Hepatocyte (in vitro differentiated cells): ENCODE results near the gene MYL5. TPM values are rescaled to one million over a fixed set of nuclear protein-coding genes. Genes with fewer than 3 reads are reported as not detected.

Experiments
- DNase-seq: peaks from one replicate; pipeline ENCODE4 v3.0.0-alpha.2; 2016; ENCODE audit warnings: low spot score
- H2AFZ ChIP-seq: fragments of 200-600 bp; sonication (generic); 2 replicates; pipeline ENCODE4 v1.6.0; 2016; ENCODE audit warnings: antibody characterized with exemption, mild to moderate bottlenecking
- H3K27ac ChIP-seq: fragments of 200-600 bp; sonication (generic); 2 replicates; pipeline ENCODE4 v1.5.1; 2016; ENCODE audit warnings: mild to moderate bottlenecking
- H3K27me3 ChIP-seq: fragments of 200-600 bp; sonication (generic); 2 replicates; pipeline ENCODE4 v1.6.1; 2016
- H3K36me3 ChIP-seq: fragments of 200-600 bp; sonication (generic); replicated peaks from 2 replicates; pipeline ENCODE4 v1.5.1; 2016; ENCODE audit warnings: low read depth; ENCODE audit not compliant: insufficient read depth
- H3K4me1 ChIP-seq: fragments of 200-600 bp; sonication (generic); 2 replicates; pipeline ENCODE4 v1.5.1; 2016; ENCODE audit warnings: mild to moderate bottlenecking, moderate library complexity; ENCODE audit not compliant: insufficient read depth
- H3K4me2 ChIP-seq: fragments of 200-600 bp; sonication (generic); 2 replicates; pipeline ENCODE4 v1.6.0; 2016
- H3K4me3 ChIP-seq: fragments of 200-600 bp; sonication (generic); 2 replicates; pipeline ENCODE4 v1.5.1; 2016; ENCODE audit warnings: mild to moderate bottlenecking
- H3K79me2 ChIP-seq: fragments of 200-600 bp; sonication (generic); 2 replicates; pipeline ENCODE4 v1.6.0; 2017; ENCODE audit warnings: mild to moderate bottlenecking
- H3K9me2 ChIP-seq: fragments of 200-600 bp; sonication (generic); replicated peaks from 2 replicates; pipeline ENCODE4 v1.6.0; 2017; ENCODE audit warnings: mild to moderate bottlenecking; ENCODE audit not compliant: insufficient read depth
- H3K9me3 ChIP-seq: fragments of 200-600 bp; sonication (generic); 2 replicates; pipeline ENCODE4 v1.5.1; 2016; ENCODE audit warnings: low read depth, mild to moderate bottlenecking
- H4K20me1 ChIP-seq: fragments of 200-600 bp; sonication (generic); 2 replicates; pipeline ENCODE4 v1.6.0; 2016; ENCODE audit warnings: mild to moderate bottlenecking; ENCODE audit not compliant: insufficient read depth, poor library complexity, severe bottlenecking
- CTCF ChIP-seq: fragments of 200-600 bp; sonication (generic); IDR thresholded peaks from 2 replicates; pipeline ENCODE4 v1.5.1; 2016; ENCODE audit warnings: antibody characterized with exemption, mild to moderate bottlenecking; ENCODE audit not compliant: poor library complexity
- EZH2 ChIP-seq: fragments of 200-600 bp; sonication (generic); IDR thresholded peaks from 2 replicates; pipeline ENCODE4 v1.6.1; 2016; ENCODE audit warnings: antibody characterized with exemption, mild to moderate bottlenecking, borderline replicate concordance
- EZH2phosphoT487 ChIP-seq: fragments of 200-600 bp; sonication (generic); IDR thresholded peaks from one replicate; pipeline ENCODE4 v1.6.1; 2018; ENCODE audit warnings: antibody characterized with exemption, mild to moderate bottlenecking, low read depth, moderate library complexity; ENCODE audit not compliant: unreplicated experiment, severe bottlenecking
- WGBS: methylation state at CpG from one replicate; pipeline ENCODE4 v1.1.6; 2016; ENCODE audit warnings: low lambda C conversion rate; ENCODE audit errors: missing lambda C conversion rate; 5-methylcytosine and 5-hydroxymethylcytosine counted together
- polyA plus RNA-seq: library from polyadenylated mRNA; unstranded; fragments of >200 nt; fragmentation: Nextera tagmentation; extraction: Ambion mirVana; gene quantifications from 2 replicates; pipeline ENCODE4 v1.2.1, GENCODE V29; 2016
- total RNA-seq: library from RNA; depleted of rRNA; stranded (reverse); fragments of >200 nt; gene quantifications from 2 replicates; pipeline ENCODE4 v1.2.3, GENCODE V29; 2014

The MYL5 gene
- total and polyA plus RNA-seq, 2 experiments from 2014 or later, result 12.6 to 25.1 TPM

DNA sequence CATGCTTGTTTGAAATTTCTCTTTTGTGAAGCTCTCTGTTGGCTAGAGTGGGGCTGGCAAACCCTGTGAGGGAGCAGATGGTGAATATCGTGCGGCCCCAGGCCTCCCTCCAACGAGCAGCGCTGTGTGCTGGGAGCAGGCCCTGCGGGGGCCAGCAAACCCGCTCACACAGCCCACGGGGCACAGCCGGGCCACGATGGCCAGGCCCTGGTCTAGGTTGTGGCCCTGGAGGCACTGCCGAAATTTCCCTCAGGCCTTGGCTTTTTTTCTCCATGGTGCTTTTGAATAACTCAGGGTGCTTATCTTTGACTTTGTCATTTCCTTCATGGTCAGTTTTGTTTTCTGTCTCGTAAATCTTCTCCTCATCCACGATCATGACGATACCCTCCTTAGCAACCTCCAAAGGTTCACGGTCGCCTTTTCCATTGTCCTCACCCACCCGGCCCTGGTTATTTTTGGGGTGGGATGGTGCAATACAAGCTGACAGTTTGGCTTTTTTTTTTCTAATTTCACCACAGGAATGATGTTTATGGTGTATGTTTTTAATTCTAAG lies 52.0 kb downstream of the MYL5 start:
- TF ChIP-seq CTCF (no peak), EZH2 (no peak), EZH2phosphoT487 (no peak)
- 83% methylated on average over 16 of the region's 16 CpGs for WGBS
- no peaks in the 10 kb centered on the region for H3K36me3 ChIP-seq
- no peaks in the 10 kb centered on the region for H3K9me2 ChIP-seq
- H3K27ac ChIP-seq, result no peak overlapping the region
- no peak overlapping the region for H2AFZ ChIP-seq
- H4K20me1 ChIP-seq, result peaks cover 68% of the 10 kb centered on the region
- H3K4me2 ChIP-seq, result no peak overlapping the region
- H3K4me1 ChIP-seq, result peaks cover 3% of the 10 kb centered on the region
- H3K9me3 ChIP-seq, result no peaks in the 10 kb centered on the region
- no peaks in the 10 kb centered on the region for H3K27me3 ChIP-seq
- peaks cover 93% of the 10 kb centered on the region for H3K79me2 ChIP-seq
- no peak overlapping the region for H3K4me3 ChIP-seq
- no peak for DNase-seq

GRCh38 chr4:726838-727237 lies 52.5 kb downstream of the MYL5 start:
- H4K20me1 ChIP-seq, result peaks cover 62% of the 10 kb centered on the region
- H2AFZ ChIP-seq, result no peak overlapping the region
- no peak overlapping the region for H3K4me2 ChIP-seq
- no peaks in the 10 kb centered on the region for H3K27me3 ChIP-seq
- peaks cover 3% of the 10 kb centered on the region for H3K4me1 ChIP-seq
- TF ChIP-seq EZH2 (no peak), CTCF (no peak), EZH2phosphoT487 (no peak)
- DNase-seq, result no peak
- 91% methylated on average over 17 of the region's 17 CpGs for WGBS
- no peaks in the 10 kb centered on the region for H3K36me3 ChIP-seq
- no peak overlapping the region for H3K4me3 ChIP-seq
- H3K27ac ChIP-seq, result no peak overlapping the region
- H3K9me3 ChIP-seq, result no peaks in the 10 kb centered on the region
- H3K9me2 ChIP-seq, result no peaks in the 10 kb centered on the region
- H3K79me2 ChIP-seq, result peaks cover 88% of the 10 kb centered on the region

GRCh38 chr4:727576-727975 lies 53.2 kb downstream of the MYL5 start:
- H3K4me2 ChIP-seq, result no peak overlapping the region
- peaks cover 60% of the 10 kb centered on the region for H4K20me1 ChIP-seq
- peaks cover 83% of the 10 kb centered on the region for H3K79me2 ChIP-seq
- no peak for DNase-seq
- no peaks in the 10 kb centered on the region for H3K36me3 ChIP-seq
- 85% methylated on average over 6 of the region's 6 CpGs for WGBS
- H3K9me2 ChIP-seq, result no peaks in the 10 kb centered on the region
- H3K9me3 ChIP-seq, result no peaks in the 10 kb centered on the region
- no peaks in the 10 kb centered on the region for H3K27me3 ChIP-seq
- peaks cover 3% of the 10 kb centered on the region for H3K4me1 ChIP-seq
- H3K4me3 ChIP-seq, result no peak overlapping the region
- no peak overlapping the region for H2AFZ ChIP-seq
- H3K27ac ChIP-seq, result no peak overlapping the region
- TF ChIP-seq CTCF, result no peak
- no peak for TF ChIP-seq EZH2
- no peak for TF ChIP-seq EZH2phosphoT487
